Heart right ventricle (tissue), 16 donors: ENCODE results near the gene ATXN1. TPM values are rescaled to one million over a fixed set of nuclear protein-coding genes. Genes with fewer than 3 reads are reported as not detected.
"Not testable (repeated sequence)": the region's sequence is repeated elsewhere in the genome, so short reads cannot be mapped to it uniquely, and the experiment has no call there.

ENCODE experiments used
- ATAC-seq, 8 donors: fragments of 200-7000 bp; cut with Tn5 transposase; one replicate each; pipeline ENCODE4 v1.9.1; 2020; ENCODE audit warnings: mild to moderate bottlenecking in 8 of 8, moderate library complexity in 8 of 8, moderate number of reproducible peaks in 1 of 8
- DNase-seq, 2 donors: peaks; one replicate each; pipeline ENCODE4 v3.0.0-alpha.2; 2020
- H3K27ac ChIP-seq, 10 donors: fragments of 200-600 bp; sonication (generic) in 2 of 10; one replicate each; pipeline versions ENCODE4 v1.5.0 to v1.8.0; 2020 to 2022; ENCODE audit warnings: mild to moderate bottlenecking in 3 of 10
- H3K27me3 ChIP-seq, 7 donors: fragments of 200-600 bp; one replicate each; pipeline ENCODE4 v1.8.0; 2021 to 2022; ENCODE audit warnings: mild to moderate bottlenecking in 2 of 7
- H3K36me3 ChIP-seq, 9 donors: fragments of 200-600 bp; sonication (generic) in 1 of 9; one replicate each; pipeline versions ENCODE4 v1.5.0 to v1.8.0; 2020 to 2022; ENCODE audit warnings: mild to moderate bottlenecking in 2 of 9
- H3K4me1 ChIP-seq, 9 donors: fragments of 200-600 bp; sonication (generic) in 1 of 9; one replicate each; pipeline versions ENCODE4 v1.5.0 to v1.8.0; 2020 to 2022; ENCODE audit warnings: mild to moderate bottlenecking in 4 of 9
- H3K4me3 ChIP-seq, 10 donors: fragments of 200-600 bp; sonication (generic) in 2 of 10; one replicate each; pipeline versions ENCODE4 v1.5.0 to v1.8.0; 2020 to 2022; ENCODE audit warnings: mild to moderate bottlenecking in 7 of 10, moderate library complexity in 2 of 10
- H3K9me3 ChIP-seq, 11 donors: fragments of 200-600 bp in 10 of 11; sonication (generic) in 2 of 11; one replicate each; pipeline versions ENCODE4 v1.5.0 to v1.8.0; 2013 to 2022; ENCODE audit warnings: mild to moderate bottlenecking in 2 of 11, control low read depth in 1 of 11, moderate library complexity in 1 of 11
- CTCF ChIP-seq, 9 donors: fragments of 200-600 bp; sonication (generic) in 2 of 9; IDR thresholded peaks; one replicate each; pipeline versions ENCODE4 v1.5.0 to v1.8.0; 2021 to 2022; ENCODE audit warnings: antibody characterized with exemption in 9 of 9, mild to moderate bottlenecking in 5 of 9, moderate library complexity in 1 of 9
- WGBS, 2 donors: extraction: QIAGEN DNeasy Blood & Tissue Kit; methylation state at CpG; one replicate each; pipeline ENCODE4 v1.1.7; 2013; ENCODE audit warnings: inconsistent platforms in 1 of 2; 5-methylcytosine and 5-hydroxymethylcytosine counted together
- intact Hi-C, 10 donors: fragments of 100-400 bp; cut with DNase I; formaldehyde crosslinking; loops; one replicate each; pipeline versions ENCODE4 v1.11.1 to v1.14.2; 2022
- polyA plus RNA-seq, 2 donors: library from polyadenylated mRNA; stranded (reverse); fragments of 200-250 nt; gene quantifications; one replicate each; pipeline ENCODE4 v1.2.3, GENCODE V29; 2013
- total RNA-seq, 10 donors: library from RNA; stranded (reverse); fragmentation: NEBNext Ultra II Directional in 3 of 10; extraction: Animal tissue kit (Norgen Biotek cat#: 25700) in 3 of 10; gene quantifications; one replicate each; pipeline versions ENCODE4 v1.2.1 to v1.2.4, GENCODE V29; 2021 to 2023
- donor health status: Arrhythmogenic right ventricular cardiomyopathy.
- donor health status: ischemic (EF 13 %, LVEDD 7.1; RV severe dilation, severe dysfunction).
- donor health status: healthy with polysubstance abuse.
- donor health status: DM: no; HTN: yes; CAD: no.
- donor health status: DM: no; HTN: no; CAD: no.
- donor health status: ischemic (EF 25% LVEDD 6.9; RV normal size, moderate dysfunction).
- donor health status: ischemic (EF 25% LVEDD 5.7; RV mildly dilated, moderate dysfunction).
- donor health status: healthy.
- donor health status: DM: yes; HTN: yes; CAD: no.
- donor health status: Ischemic cardiomyopathy.
- donor health status: ischemic (EF 35%, LVEDD 5.7; RV mildly dilated, moderate dysfunction).
- donor health status: nonischemic (EF 11% LVEDD 7.7; RV severe dilation, severe dysfunction).
- donor health status: DM: yes; HTN: yes; CAD: no.
- donor health status: PGD.
- donor health status: ischemic (EF 29% LVEDD 5.4; RV normal size, mild dysfunction).
- donor health status: nonischemic (EF 23%, LVEDD 6.1; RV moderate dilation, normal function).

The ATXN1 gene
- total and polyA plus RNA-seq, 12 donors = 4.1 to 46.5 (median 40.3) TPM

GRCh38 chr6:16704401-16705045 is 56.7 kb downstream of the ATXN1 start:
- Histone ChIP-seq H3K4me3 (peak overlapping the region in 7 of 10 donors; percentile 0 to 41 (median 24)), H3K27me3 (no peaks in the 10 kb centered on the region), H3K4me1 (peaks cover 5 to 78% (median 48%) of the 10 kb centered on the region in 9 donors), H3K9me3 (no peaks in the 10 kb centered on the region), H3K27ac (peak overlapping the region in 2 of 10 donors; percentile 19 to 76), H3K36me3 (no peaks in the 10 kb centered on the region)
- 37 to 39% methylated on average over 10 of the region's 10 CpGs for WGBS, 2 donors
- DNase-seq = no peak
- ATAC-seq = peak in 6 of 8 donors; percentile 18 to 67 (median 40)
- TF ChIP-seq CTCF (IDR thresholded peaks at IDR 0.05) = no peak
- intact Hi-C loops = no loop called here

GRCh38 chr6:16702627-16703378 is 58.5 kb downstream of the ATXN1 start:
- intact Hi-C loops, H3K4me3 ChIP-seq, DNase-seq, ATAC-seq, H3K27me3 ChIP-seq, H3K9me3 ChIP-seq, H3K27ac ChIP-seq, H3K36me3 ChIP-seq: not testable (repeated sequence)
- WGBS, 2 donors = 80 to 94% methylated on average over 4 to 5 of the region's 6 CpGs
- peaks cover 8 to 84% (median 48%) of the 10 kb centered on the region in 9 donors for H3K4me1 ChIP-seq

- intact Hi-C loops = no loop called here
- DNase-seq (no peak), ATAC-seq (no peak)
- WGBS, 2 donors = 35 to 53% methylated on average over 5 of the region's 5 CpGs
- Histone ChIP-seq H3K4me3 (peak overlapping the region in 7 of 10 donors; percentile 12 to 49 (median 44)), H3K4me1 (peaks cover 8 to 84% (median 48%) of the 10 kb centered on the region in 9 donors), H3K36me3 (no peaks in the 10 kb centered on the region), H3K9me3 (no peaks in the 10 kb centered on the region), H3K27ac (peak overlapping the region in 4 of 10 donors; percentile 31 to 83 (median 46)), H3K27me3 (no peaks in the 10 kb centered on the region)
- TF ChIP-seq CTCF (IDR thresholded peaks at IDR 0.05) = no peak
These were observed 60.4 kb downstream of the ATXN1 start for GRCh38 chr6:16700916-16701234.

- no peaks in the 10 kb centered on the region for H3K27me3 ChIP-seq
- peak; percentile 32 to 80 (median 68) for ATAC-seq
- 15 to 27% methylated on average over 13 of the region's 13 CpGs for WGBS, 2 donors
These were observed 60.9 kb downstream of the ATXN1 start for GRCh38 chr6:16700202-16700915.

More at GRCh38 chr6:16700202-16700915, 60.9 kb downstream of the ATXN1 start:
- no peaks in the 10 kb centered on the region for H3K9me3 ChIP-seq
- no peak for TF ChIP-seq CTCF (IDR thresholded peaks at IDR 0.05)
- H3K4me1 ChIP-seq = peaks cover 8 to 83% (median 43%) of the 10 kb centered on the region in 9 donors
- H3K36me3 ChIP-seq = no peaks in the 10 kb centered on the region
- intact Hi-C loops = no loop called here
- H3K4me3 ChIP-seq = peak overlapping the region in 7 of 10 donors; percentile 12 to 49 (median 44)
- H3K27ac ChIP-seq = peak overlapping the region in 5 of 10 donors; percentile 25 to 83 (median 37)
- no peak for DNase-seq
